Myocyte (in vitro differentiated cells): ENCODE results near the gene DNM3. TPM values are rescaled to one million over a fixed set of nuclear protein-coding genes. Genes with fewer than 3 reads are reported as not detected.
A peak's percentile ranks its signal among the peaks of the same experiment; 100 is the strongest.

Experiments
- DNase-seq: peaks from one replicate; pipeline ENCODE4 v3.0.0-alpha.2; 2012; ENCODE audit warnings: low read depth
- total RNA-seq: library from RNA; depleted of rRNA; stranded (reverse); fragments of >200 nt; gene quantifications from 2 replicates; pipeline ENCODE4 v1.2.3, GENCODE V29; 2014

The DNM3 gene
- total RNA-seq, 1 donor from 2014 or later: 0.62 TPM

GRCh38 chr1:172136925-172137324 lies 295.6 kb downstream of the DNM3 start:
- DNase-seq: peak; percentile 44

GRCh38 chr1:172137703-172138454 lies 296.6 kb downstream of the DNM3 start:
- peak; percentile 23 for DNase-seq

- DNase-seq: peak; percentile 19
These were observed 297.3 kb downstream of the DNM3 start for GRCh38 chr1:172138634-172139033.

- DNase-seq: peak; percentile 26
These were observed 297.9 kb downstream of the DNM3 start for GRCh38 chr1:172139196-172139595.

GRCh38 chr1:172140072-172140471 lies 298.8 kb downstream of the DNM3 start:
- DNase-seq: peak; percentile 27

- DNase-seq: peak; percentile 17
These were observed 299.3 kb downstream of the DNM3 start for GRCh38 chr1:172140591-172140990.

GRCh38 chr1:172141341-172141881 lies 300.1 kb downstream of the DNM3 start:
- peak; percentile 61 for DNase-seq

- DNase-seq: peak; percentile 48
These were observed 301.0 kb downstream of the DNM3 start for GRCh38 chr1:172142324-172142723.

GRCh38 chr1:172143384-172144055 lies 302.2 kb downstream of the DNM3 start:
- peak; percentile 60 for DNase-seq

- peak; percentile 98 for DNase-seq
These were observed 303.3 kb downstream of the DNM3 start for GRCh38 chr1:172144445-172145061.

GRCh38 chr1:172145231-172145651 lies 303.9 kb downstream of the DNM3 start:
- DNase-seq: peak; percentile 70

- peak; percentile 10 for DNase-seq
These were observed 304.4 kb downstream of the DNM3 start for GRCh38 chr1:172145656-172146055.

- no peak for DNase-seq
These were observed 305.0 kb downstream of the DNM3 start for GRCh38 chr1:172146141-172146850.

- DNase-seq: no peak
These were observed 306.2 kb downstream of the DNM3 start for GRCh38 chr1:172147541-172147940.

GRCh38 chr1:172148213-172148612 lies 306.9 kb downstream of the DNM3 start:
- DNase-seq: no peak

- DNase-seq: no peak
These were observed 307.4 kb downstream of the DNM3 start for GRCh38 chr1:172148707-172149106.

- DNase-seq: no peak
These were observed 308.0 kb downstream of the DNM3 start for GRCh38 chr1:172149346-172149745.

GRCh38 chr1:172154551-172154950 lies 313.3 kb downstream of the DNM3 start:
- peak; percentile 53 for DNase-seq

GRCh38 chr1:172155766-172156165 lies 314.5 kb downstream of the DNM3 start:
- no peak for DNase-seq

- DNase-seq: no peak
These were observed 320.9 kb downstream of the DNM3 start for GRCh38 chr1:172162236-172162635.

- no peak for DNase-seq
These were observed 322.4 kb downstream of the DNM3 start for GRCh38 chr1:172163498-172164215.
